ENCODE measurements around the gene ISCU.

DNA sequence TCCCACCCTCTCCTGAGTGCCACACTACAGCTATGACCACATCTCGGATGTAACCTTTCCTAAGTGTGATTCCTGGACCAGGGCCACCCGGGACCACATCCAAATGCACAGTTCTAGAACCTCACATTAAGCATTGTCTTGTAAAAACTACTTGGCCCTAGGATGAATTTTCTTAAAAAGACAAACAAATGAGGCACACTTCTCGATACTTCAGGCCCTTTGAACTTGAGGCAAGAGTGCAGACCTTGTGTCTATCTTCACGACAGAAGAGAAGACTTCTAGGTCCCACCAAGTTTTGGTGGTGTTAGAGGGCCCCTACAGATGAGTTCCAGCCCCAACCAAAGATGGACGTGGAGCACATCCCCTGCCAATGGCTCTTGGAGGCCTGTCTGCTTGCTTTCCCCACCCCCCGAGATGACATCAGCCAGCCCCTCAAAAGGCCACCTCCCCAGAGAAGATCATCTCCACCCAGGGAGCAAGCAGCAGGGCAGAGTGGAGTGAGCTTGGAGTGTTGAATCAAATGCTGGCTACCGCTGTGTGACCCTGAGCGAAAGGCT, 9.3 kb downstream of the ISCU start:
- TF ChIP-seq EZH2 (IDR thresholded peaks at IDR 0.05) (no peak), CTCF (IDR thresholded peaks at IDR 0.05) (no peak)

All from neural progenitor cell (in vitro differentiated cells).